ENCODE results near the gene CFAP99.
A peak's percentile ranks its signal among the peaks of the same experiment; 100 is the strongest.

CFAP99 gene

GRCh38 chr4:2385516-2385915 is 33.2 kb upstream of the CFAP99 start:
- no peak overlapping the region for H3K4me3 ChIP-seq (ENCODE audit: control insufficient read depth, low read depth, low read length)
- DNase-seq (ENCODE audit: low read depth), result no peak
- TF ChIP-seq CTCF (conservative IDR thresholded peaks at IDR 0.05; ENCODE audit: control insufficient read depth, insufficient read depth, low read depth, low read length), result no peak

DNA sequence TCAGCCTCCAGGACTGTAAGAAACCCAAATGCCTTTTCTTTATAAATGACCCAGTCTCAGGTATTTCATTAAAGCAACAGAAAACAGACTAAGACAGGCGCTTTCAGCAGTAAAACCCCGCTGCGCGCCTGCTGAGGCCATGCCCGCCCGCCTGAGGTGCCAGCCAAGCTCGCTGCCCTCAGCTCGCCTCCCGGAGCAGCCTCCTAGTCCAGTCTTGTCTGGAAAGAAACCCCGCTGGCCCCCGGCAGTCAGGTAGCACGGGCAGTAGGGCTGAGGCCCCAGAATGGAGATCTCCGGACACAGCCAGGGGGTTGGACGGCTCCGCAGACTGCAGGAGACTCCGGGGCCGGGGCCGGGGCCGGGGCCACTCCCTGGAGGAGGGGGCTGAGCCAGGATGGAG is 32.0 kb upstream of the CFAP99 start:
- DNase-seq (ENCODE audit: low read depth), result no peak
- H3K4me3 ChIP-seq (ENCODE audit: control insufficient read depth, low read depth, low read length), result no peak overlapping the region
- no peak for TF ChIP-seq CTCF (conservative IDR thresholded peaks at IDR 0.05; ENCODE audit: control insufficient read depth, insufficient read depth, low read depth, low read length)

- no peak for TF ChIP-seq CTCF (conservative IDR thresholded peaks at IDR 0.05; ENCODE audit: control insufficient read depth, insufficient read depth, low read depth, low read length)
- DNase-seq (ENCODE audit: low read depth), result no peak
- no peak overlapping the region for H3K4me3 ChIP-seq (ENCODE audit: control insufficient read depth, low read depth, low read length)
Measured at GRCh38 chr4:2387218-2387617, 31.5 kb upstream of the CFAP99 start.

- no peak for TF ChIP-seq CTCF (conservative IDR thresholded peaks at IDR 0.05; ENCODE audit: control insufficient read depth, insufficient read depth, low read depth, low read length)
- no peak overlapping the region for H3K4me3 ChIP-seq (ENCODE audit: control insufficient read depth, low read depth, low read length)
- DNase-seq (ENCODE audit: low read depth), result no peak
Measured at GRCh38 chr4:2387829-2388228, 30.9 kb upstream of the CFAP99 start.

DNA sequence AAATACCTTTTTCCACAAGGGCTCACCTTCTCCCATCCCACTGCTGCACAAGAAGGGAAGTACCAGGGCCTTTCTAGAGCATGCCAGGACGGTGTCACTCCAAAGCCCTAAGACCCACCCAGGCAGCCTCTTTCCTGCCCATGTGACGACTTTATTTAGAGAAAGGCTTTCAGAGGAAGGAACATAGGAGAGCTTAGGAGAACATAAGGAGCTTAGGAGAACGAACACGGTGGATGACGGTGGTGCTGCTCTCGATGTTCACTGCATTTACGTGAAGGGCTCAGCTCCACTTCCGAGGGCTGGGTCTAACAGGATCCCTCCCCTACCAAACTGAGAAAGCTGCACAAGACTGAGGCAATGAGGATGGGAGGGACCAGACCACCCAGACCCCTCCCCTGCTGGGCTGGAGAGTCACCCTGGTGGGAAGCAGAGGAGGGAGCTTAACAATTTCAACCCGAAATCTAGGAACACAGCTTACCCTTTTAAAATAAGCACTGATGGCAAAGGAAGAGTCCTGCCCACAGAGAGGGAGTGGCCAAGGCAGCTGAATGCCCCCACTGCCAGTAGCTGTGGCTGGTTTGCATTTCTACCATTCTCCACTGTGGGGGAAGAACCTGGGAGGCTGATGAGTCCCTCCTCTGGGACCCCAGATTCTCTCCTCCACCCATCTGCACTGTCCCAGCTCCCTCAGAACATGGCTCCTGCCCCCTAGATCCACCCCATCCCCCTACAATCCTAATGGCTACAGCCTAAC is 30.1 kb upstream of the CFAP99 start:
- H3K4me3 ChIP-seq (ENCODE audit: control insufficient read depth, low read depth, low read length), result no peak overlapping the region
- no peak for TF ChIP-seq CTCF (conservative IDR thresholded peaks at IDR 0.05; ENCODE audit: control insufficient read depth, insufficient read depth, low read depth, low read length)
- DNase-seq (ENCODE audit: low read depth), result peak; percentile 36

DNA sequence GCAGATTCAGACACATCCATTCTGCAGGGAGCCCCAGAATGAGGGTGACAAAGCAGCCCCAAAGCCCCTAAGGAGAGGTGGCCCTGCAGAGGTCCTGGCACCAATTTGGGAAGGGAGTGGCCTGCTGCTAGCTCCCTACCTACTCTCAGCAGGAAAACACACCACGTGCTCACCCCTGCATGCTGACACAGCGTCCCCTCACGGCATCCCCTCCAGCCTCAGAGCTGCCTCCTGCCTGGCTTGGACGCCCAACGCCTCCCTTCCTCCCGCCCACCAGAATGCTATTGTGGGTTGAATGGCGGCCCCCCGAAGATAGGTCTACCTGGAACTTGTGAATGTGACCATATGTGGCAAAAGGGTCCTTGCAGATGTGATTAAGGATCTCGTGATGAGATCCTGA is 29.1 kb upstream of the CFAP99 start:
- H3K4me3 ChIP-seq (ENCODE audit: control insufficient read depth, low read depth, low read length), result no peak overlapping the region
- DNase-seq (ENCODE audit: low read depth), result no peak
- TF ChIP-seq CTCF (conservative IDR thresholded peaks at IDR 0.05; ENCODE audit: control insufficient read depth, insufficient read depth, low read depth, low read length), result no peak

- no peak for TF ChIP-seq CTCF (conservative IDR thresholded peaks at IDR 0.05; ENCODE audit: control insufficient read depth, insufficient read depth, low read depth, low read length)
- no peak overlapping the region for H3K4me3 ChIP-seq (ENCODE audit: control insufficient read depth, low read depth, low read length)
- no peak for DNase-seq (ENCODE audit: low read depth)
Measured at GRCh38 chr4:2390146-2390545, 28.6 kb upstream of the CFAP99 start.

Data from fibroblast of mammary gland (primary cell).